Activated B cell treated with CpG ODN at 0.5 μM for 24 hours (primary cell): ENCODE results near the gene ESPL1. TPM values are rescaled to one million over a fixed set of nuclear protein-coding genes. Genes with fewer than 3 reads are reported as not detected.
A peak's percentile ranks its signal among the peaks of the same experiment; 100 is the strongest.

Experiments used
- ATAC-seq: fragments of 200-7000 bp; cut with Tn5 transposase; one replicate; pipeline ENCODE4 v1.10.0; 2021; ENCODE audit warnings: low read depth, mild to moderate bottlenecking, moderate library complexity
- CTCF ChIA-PET: fragments of 350-600 bp; sonication (Branson Sonifier 250); formaldehyde crosslinking; loops from one replicate; lab custom pipeline; 2021; ENCODE audit warnings: antibody characterized with exemption; lab: Charles Lee
- POLR2A ChIA-PET: fragments of 350-600 bp; sonication (Branson Sonifier 250); formaldehyde crosslinking; loops from one replicate; lab custom pipeline; 2021; ENCODE audit warnings: antibody characterized with exemption; lab: Charles Lee
- DNase-seq: peaks from one replicate; pipeline ENCODE4 v3.0.0; 2022
- H3K27ac Mint-ChIP-seq: one replicate; pipeline ENCODE4 v1.8.0; 2020; ENCODE audit warnings: mixed read lengths
- H3K27me3 Mint-ChIP-seq: one replicate; pipeline ENCODE4 v1.8.0; 2021; ENCODE audit warnings: mixed read lengths
- H3K36me3 Mint-ChIP-seq: one replicate; pipeline ENCODE4 v1.8.0; 2021; ENCODE audit warnings: low read depth, mixed read lengths
- H3K4me1 Mint-ChIP-seq: one replicate; pipeline ENCODE4 v1.8.0; 2021; ENCODE audit warnings: mixed read lengths
- H3K4me3 Mint-ChIP-seq: one replicate; pipeline ENCODE4 v1.8.0; 2020; ENCODE audit warnings: mild to moderate bottlenecking, mixed read lengths
- H3K9me3 Mint-ChIP-seq: one replicate; pipeline ENCODE4 v1.8.0; 2020; ENCODE audit warnings: mixed read lengths
- CTCF ChIP-seq: fragments of 200-600 bp; IDR thresholded peaks from one replicate; pipeline ENCODE4 v1.8.0; 2022; ENCODE audit warnings: antibody characterized with exemption, mild to moderate bottlenecking
- intact Hi-C: fragments of 100-400 bp; cut with micrococcal nuclease; formaldehyde crosslinking; loops from one replicate; pipeline ENCODE4 v1.15.1; 2024
- total RNA-seq: library from RNA; stranded (reverse); gene quantifications from 2 replicates; pipeline ENCODE4 v1.2.3, GENCODE V29; 2022

The ESPL1 gene
- total RNA-seq, 1 donor from 2014 or later, result 8.2 TPM

GRCh38 chr12:53231671-53231920 lies 36.5 kb upstream of the ESPL1 start:
- intact Hi-C loops, result no loop called here
- H3K9me3 Mint-ChIP-seq, result no peaks in the 10 kb centered on the region
- TF ChIP-seq CTCF, result no peak
- ATAC-seq (no peak), DNase-seq (no peak)
- POLR2A ChIA-PET, result interaction anchor here (1.4 kb wide), 1 partner anchor 11 kb away, joined by 6 read pairs; no protein-coding TSS in a partner anchor
- H3K36me3 Mint-ChIP-seq, result no peaks in the 10 kb centered on the region
- H3K27ac Mint-ChIP-seq, result no peak overlapping the region
- H3K27me3 Mint-ChIP-seq, result peaks cover 2% of the 10 kb centered on the region
- H3K4me1 Mint-ChIP-seq, result peaks cover 31% of the 10 kb centered on the region
- CTCF ChIA-PET, result interaction anchor here (0.6 kb wide), 1 partner anchor 83 kb away, joined by 5 read pairs; no protein-coding TSS in a partner anchor
- peak overlapping the region; percentile 57 for H3K4me3 Mint-ChIP-seq

- no peak for TF ChIP-seq CTCF
- DNase-seq (no peak), ATAC-seq (peak; percentile 67)
- Mint-ChIP-seq H3K36me3 (no peaks in the 10 kb centered on the region), H3K27ac (no peak within 1 kb of the TSS), H3K4me3 (peak within 1 kb of the TSS; percentile 81), H3K4me1 (peaks cover 36% of the 10 kb centered on the region), H3K27me3 (peaks cover 2% of the 10 kb centered on the region), H3K9me3 (no peaks in the 10 kb centered on the region)
- CTCF ChIA-PET, result interaction anchor here (0.6 kb wide), 1 partner anchor 83 kb away, joined by 5 read pairs; no protein-coding TSS in a partner anchor
- intact Hi-C loops, result loop anchor here (1.0 to 2.0 kb wide), 2 partner anchors 11 to 25 kb away; no protein-coding TSS in a partner anchor
- POLR2A ChIA-PET, result interaction anchor here (1.4 kb wide), 1 partner anchor 11 kb away, joined by 6 read pairs; no protein-coding TSS in a partner anchor
Observed at GRCh38 chr12:53231921-53232645, 36.0 kb upstream of the ESPL1 start, which contains the start of gene RARG. Gene RARG (minus strand): TSS chr12:53232209. CDS start chr12:53227545, 4,664 bp downstream.

- intact Hi-C loops, result loop anchor here (1.0 to 2.0 kb wide), 2 partner anchors 12 to 24 kb away; no protein-coding TSS in a partner anchor
- ChIA-PET POLR2A (interaction anchor here (1.9 kb wide), 1 partner anchor 35 kb away, joined by 5 read pairs; the partner anchor contains the start of gene ESPL1), CTCF (interaction anchor here (1.4 kb wide), 1 partner anchor 35 kb away, joined by 4 read pairs; the partner anchor contains the start of gene ESPL1)
- Mint-ChIP-seq H3K27ac (no peak overlapping the region), H3K4me1 (peaks cover 41% of the 10 kb centered on the region), H3K9me3 (no peaks in the 10 kb centered on the region), H3K27me3 (peaks cover 2% of the 10 kb centered on the region), H3K36me3 (no peaks in the 10 kb centered on the region), H3K4me3 (peak overlapping the region; percentile 81)
- ATAC-seq, result peak; percentile 32
- TF ChIP-seq CTCF, result no peak
- DNase-seq, result no peak
Observed at GRCh38 chr12:53232646-53233461, 35.2 kb upstream of the ESPL1 start.

GRCh38 chr12:53233671-53234121 lies 34.4 kb upstream of the ESPL1 start:
- Mint-ChIP-seq H3K4me3 (no peak overlapping the region), H3K4me1 (peaks cover 41% of the 10 kb centered on the region), H3K27ac (no peak overlapping the region), H3K27me3 (peaks cover 2% of the 10 kb centered on the region), H3K36me3 (no peaks in the 10 kb centered on the region), H3K9me3 (no peaks in the 10 kb centered on the region)
- intact Hi-C loops, result loop anchor here (2.0 kb wide), 1 partner anchor 23 kb away; no protein-coding TSS in a partner anchor
- no peak for DNase-seq
- ChIA-PET POLR2A (interaction anchor here (1.9 kb wide), 1 partner anchor 34 kb away, joined by 5 read pairs; the partner anchor contains the start of gene ESPL1), CTCF (interaction anchor here (1.4 kb wide), 1 partner anchor 34 kb away, joined by 4 read pairs; the partner anchor contains the start of gene ESPL1)
- ATAC-seq, result no peak
- TF ChIP-seq CTCF, result no peak
